Stimulated activated effector memory CD8-positive, alpha-beta T cell treated with anti-CD3 and anti-CD28 coated beads, Interleukin-12 subunit alpha, Interleukin-12 subunit beta, amount 100 ng/mL, for 72 hours (primary cell): ENCODE data around the gene PCNX3.
A peak's percentile ranks its signal among the peaks of the same experiment; 100 is the strongest.

Source experiments
- ATAC-seq: fragments of 150-1000 bp; cut with Tn5 transposase; 2 replicates; pipeline ENCODE4 v1.10.0; 2021
- DNase-seq, 2 donors: peaks; one replicate each; pipeline ENCODE4 v3.0.0; 2021 to 2022; ENCODE audit warnings: low spot score in 2 of 2
- H3K27ac Mint-ChIP-seq: one replicate; pipeline ENCODE4 v1.8.0; 2022; ENCODE audit warnings: mild to moderate bottlenecking, mixed read lengths
- H3K36me3 Mint-ChIP-seq: one replicate; pipeline ENCODE4 v1.8.0; 2022; ENCODE audit warnings: mild to moderate bottlenecking, mixed read lengths
- H3K4me1 Mint-ChIP-seq: one replicate; pipeline ENCODE4 v1.8.0; 2022; ENCODE audit warnings: mixed read lengths
- H3K4me3 Mint-ChIP-seq: one replicate; pipeline ENCODE4 v1.8.0; 2022; ENCODE audit warnings: mild to moderate bottlenecking, mixed read lengths
- H3K9me3 Mint-ChIP-seq: one replicate; pipeline ENCODE4 v1.8.0; 2022; ENCODE audit warnings: mixed read lengths

Gene PCNX3

DNA sequence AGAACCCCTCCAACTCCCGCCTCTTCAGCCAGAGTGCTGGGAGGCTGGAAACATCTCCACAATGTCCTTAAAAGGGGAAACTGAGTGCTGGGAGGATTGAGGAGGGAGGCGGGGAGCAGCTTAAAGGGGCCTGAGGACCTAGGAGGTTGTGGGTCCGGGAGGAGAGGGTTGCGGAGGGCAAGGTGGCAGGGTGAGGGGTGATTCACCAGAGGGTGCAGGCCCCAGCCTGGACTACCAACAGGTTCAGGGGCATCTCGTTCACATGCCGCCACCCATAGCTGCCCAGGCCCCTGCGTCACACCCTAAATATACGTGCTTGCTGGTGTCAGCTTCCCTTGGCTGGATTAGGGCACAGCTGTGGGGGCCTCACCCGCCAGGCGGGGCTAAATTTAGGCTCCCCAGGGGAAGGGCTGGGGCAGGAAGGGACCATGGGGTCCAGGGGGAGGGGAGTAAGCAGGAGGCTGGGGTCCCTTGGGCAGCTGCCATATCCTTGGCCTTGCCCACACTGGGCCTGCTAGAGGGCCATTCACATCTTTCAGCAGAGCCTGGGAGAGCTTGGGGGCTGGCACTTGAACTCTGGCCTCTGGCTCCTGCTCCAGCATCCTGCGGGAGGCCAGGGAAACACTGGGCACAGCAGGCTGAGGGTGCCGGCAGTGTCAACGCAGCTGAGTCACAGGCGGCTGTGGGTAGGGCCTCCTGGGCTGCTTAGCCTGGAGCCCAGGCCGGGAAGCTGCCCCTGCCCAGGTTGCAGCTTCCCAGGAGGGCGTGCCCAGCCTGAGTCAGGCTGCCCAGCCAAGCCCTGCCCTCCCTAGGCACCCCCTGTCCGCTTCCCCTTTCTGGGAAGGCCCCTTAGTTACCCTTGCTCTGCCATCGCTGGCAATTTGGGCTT lies 38.5 kb upstream of the PCNX3 start:
- Mint-ChIP-seq H3K4me3 (peak overlapping the region; percentile 96), H3K36me3 (peaks cover 94% of the 10 kb centered on the region), H3K9me3 (no peaks in the 10 kb centered on the region), H3K4me1 (peaks cover 58% of the 10 kb centered on the region), H3K27ac (peak overlapping the region; percentile 94)
- DNase-seq (no peak), ATAC-seq (peak; percentile 29)

DNA sequence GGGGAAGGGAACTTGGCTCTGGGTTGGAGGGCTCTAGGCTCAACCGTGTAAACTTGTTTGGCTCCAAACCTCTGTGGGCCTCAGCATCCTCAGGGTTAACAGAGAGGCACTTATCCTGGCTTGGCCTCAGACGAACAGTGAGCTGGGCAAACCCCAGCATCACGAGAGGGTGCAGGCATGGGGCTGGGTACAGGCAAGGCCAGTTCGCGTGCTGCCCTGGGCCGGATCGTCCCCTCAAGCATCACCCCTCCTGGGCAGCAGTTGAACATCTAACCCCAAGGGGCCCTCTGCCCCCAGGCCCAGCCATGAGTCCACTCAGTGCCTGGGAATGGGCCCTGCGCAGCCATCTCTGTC lies 37.8 kb upstream of the PCNX3 start:
- Mint-ChIP-seq H3K4me3 (peak overlapping the region; percentile 96), H3K27ac (peak overlapping the region; percentile 94)
- no peak for ATAC-seq

GRCh38 chr11:65578134-65578533 lies 37.4 kb upstream of the PCNX3 start:
- peak overlapping the region; percentile 96 for H3K4me3 Mint-ChIP-seq
- DNase-seq (no peak), ATAC-seq (no peak)
- peaks cover 64% of the 10 kb centered on the region for H3K4me1 Mint-ChIP-seq
- H3K27ac Mint-ChIP-seq: peak overlapping the region; percentile 94
- no peaks in the 10 kb centered on the region for H3K9me3 Mint-ChIP-seq
- peaks cover 98% of the 10 kb centered on the region for H3K36me3 Mint-ChIP-seq

More for the DNA sequence above, 37.8 kb upstream of the PCNX3 start:
- Mint-ChIP-seq H3K4me1 (peaks cover 61% of the 10 kb centered on the region), H3K36me3 (peaks cover 96% of the 10 kb centered on the region), H3K9me3 (no peaks in the 10 kb centered on the region)
- no peak for DNase-seq

DNA sequence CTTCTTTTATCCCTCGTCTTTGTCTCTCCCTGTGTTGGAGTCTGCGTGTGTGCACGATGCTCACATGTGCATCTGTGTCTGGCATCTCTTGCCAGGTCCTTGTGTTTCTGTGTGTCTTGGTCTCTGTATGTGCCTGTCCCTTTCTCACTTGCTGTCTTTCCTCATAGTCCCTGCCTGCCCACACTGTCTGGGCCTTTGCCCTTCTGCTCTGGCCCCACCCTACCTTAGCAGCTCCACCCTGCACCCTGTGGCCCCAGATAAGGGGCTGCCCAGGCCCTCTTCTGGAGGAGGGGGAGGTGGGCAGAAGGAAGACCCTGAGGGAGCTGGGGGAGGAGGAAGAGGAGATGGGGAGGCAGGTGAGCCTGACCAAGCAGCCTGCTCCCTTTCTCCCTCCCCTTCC lies 36.9 kb upstream of the PCNX3 start:
- Mint-ChIP-seq H3K4me3 (peak overlapping the region; percentile 96), H3K36me3 (peaks cover 98% of the 10 kb centered on the region), H3K4me1 (peaks cover 63% of the 10 kb centered on the region), H3K27ac (peak overlapping the region; percentile 94), H3K9me3 (no peaks in the 10 kb centered on the region)
- ATAC-seq (no peak), DNase-seq (no peak)

- Mint-ChIP-seq H3K4me1 (peaks cover 63% of the 10 kb centered on the region), H3K27ac (peak overlapping the region; percentile 94), H3K36me3 (peaks cover 98% of the 10 kb centered on the region), H3K4me3 (peak overlapping the region; percentile 96), H3K9me3 (no peaks in the 10 kb centered on the region)
- ATAC-seq: no peak
- DNase-seq: no peak
Measured at GRCh38 chr11:65579291-65579690, 36.3 kb upstream of the PCNX3 start.

GRCh38 chr11:65580031-65580692 lies 35.4 kb upstream of the PCNX3 start:
- ATAC-seq (no peak), DNase-seq (no peak)
- H3K4me3 Mint-ChIP-seq: peak overlapping the region; percentile 96
- peaks cover 60% of the 10 kb centered on the region for H3K4me1 Mint-ChIP-seq
- peaks cover 94% of the 10 kb centered on the region for H3K36me3 Mint-ChIP-seq
- H3K9me3 Mint-ChIP-seq: no peaks in the 10 kb centered on the region
- H3K27ac Mint-ChIP-seq: peak overlapping the region; percentile 94

DNA sequence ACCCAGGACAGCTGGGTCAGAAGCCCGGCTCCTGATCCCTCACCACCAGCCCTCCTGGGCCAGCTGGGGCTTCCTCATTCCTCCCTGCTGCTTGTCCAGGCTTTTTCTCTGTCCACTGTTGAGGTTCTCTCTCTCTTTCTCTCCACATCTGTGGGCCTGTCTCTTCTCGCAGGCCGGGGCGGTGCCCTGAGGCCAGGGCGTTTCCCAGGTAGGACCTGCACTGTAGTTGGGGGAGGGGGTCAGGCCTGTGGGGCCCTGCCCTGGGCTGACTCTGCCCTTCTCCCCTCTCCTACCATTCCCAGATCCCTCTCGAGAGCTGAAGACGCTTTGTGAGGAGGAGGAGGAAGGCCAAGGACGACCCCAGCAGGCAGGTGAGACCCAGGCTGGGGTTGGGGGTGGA lies 34.8 kb upstream of the PCNX3 start:
- ATAC-seq: no peak
- Mint-ChIP-seq H3K4me3 (no peak overlapping the region), H3K27ac (peak overlapping the region; percentile 94), H3K4me1 (peaks cover 58% of the 10 kb centered on the region), H3K36me3 (peaks cover 92% of the 10 kb centered on the region), H3K9me3 (no peaks in the 10 kb centered on the region)
- no peak for DNase-seq

DNA sequence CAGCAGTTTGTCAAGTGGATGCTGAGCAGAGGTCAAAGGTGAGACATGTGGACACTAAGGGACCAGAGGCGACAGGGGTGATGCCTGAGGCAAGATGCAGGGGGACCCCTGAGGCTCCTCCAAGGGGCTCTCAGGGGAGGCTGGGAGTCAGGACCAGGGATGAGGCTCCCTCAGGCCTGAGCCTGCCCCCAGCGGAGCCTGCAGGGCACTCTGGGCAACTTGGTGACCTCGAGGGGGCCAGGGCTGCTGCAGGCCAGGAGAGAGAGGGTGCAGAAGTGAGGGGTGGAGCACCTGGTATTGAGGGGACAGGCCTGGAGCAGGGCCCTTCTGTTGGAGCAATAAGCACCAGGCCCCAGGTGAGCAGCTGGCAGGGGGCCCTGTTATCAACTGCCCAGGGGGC lies 33.6 kb upstream of the PCNX3 start:
- Mint-ChIP-seq H3K9me3 (no peaks in the 10 kb centered on the region), H3K36me3 (peaks cover 94% of the 10 kb centered on the region), H3K27ac (peak overlapping the region; percentile 94), H3K4me3 (no peak overlapping the region), H3K4me1 (peaks cover 70% of the 10 kb centered on the region)
- DNase-seq (no peak), ATAC-seq (no peak)

DNA sequence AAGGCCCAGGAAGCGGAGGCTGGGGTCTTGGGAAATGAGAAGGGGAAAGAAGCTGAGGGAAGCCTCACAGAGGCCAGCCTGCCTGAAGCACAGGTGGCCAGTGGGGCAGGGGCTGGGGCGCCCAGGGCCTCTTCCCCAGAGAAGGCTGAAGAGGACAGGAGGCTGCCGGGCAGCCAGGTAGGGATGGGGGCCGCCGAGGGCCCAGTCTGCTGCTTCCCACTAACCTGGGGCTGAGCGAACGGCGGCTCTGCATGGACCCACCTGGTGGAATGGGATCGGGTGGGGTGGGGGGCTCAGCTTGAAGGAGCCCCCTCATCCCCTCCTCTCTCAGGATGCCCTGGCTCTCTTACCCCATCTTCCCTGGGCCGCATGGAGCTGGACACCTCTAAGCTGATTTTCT lies 32.0 kb upstream of the PCNX3 start:
- ATAC-seq (no peak), DNase-seq (no peak)

DNA sequence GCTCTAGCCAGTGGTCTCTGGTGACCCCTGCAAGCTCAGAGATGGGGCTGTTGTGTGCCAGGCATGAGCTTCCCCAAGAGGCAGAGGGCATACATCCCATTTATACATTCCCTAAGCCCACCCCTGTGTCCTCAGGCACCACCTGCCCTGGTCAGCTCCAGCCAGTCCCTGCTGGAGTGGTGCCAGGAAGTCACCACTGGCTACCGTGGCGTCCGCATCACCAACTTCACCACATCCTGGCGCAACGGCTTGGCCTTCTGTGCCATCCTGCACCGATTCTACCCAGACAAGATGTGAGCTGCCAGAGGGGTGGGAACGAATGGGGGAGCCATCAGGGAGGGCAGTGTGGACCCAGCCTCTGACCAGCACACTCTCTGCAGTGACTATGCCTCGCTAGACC lies 31.5 kb upstream of the PCNX3 start:
- peaks cover 94% of the 10 kb centered on the region for H3K36me3 Mint-ChIP-seq
- no peak for ATAC-seq
- no peak for DNase-seq
- peaks cover 78% of the 10 kb centered on the region for H3K4me1 Mint-ChIP-seq
- H3K4me3 Mint-ChIP-seq: no peak overlapping the region
- no peaks in the 10 kb centered on the region for H3K9me3 Mint-ChIP-seq
- H3K27ac Mint-ChIP-seq: peak overlapping the region; percentile 94

More for the DNA sequence above, 32.0 kb upstream of the PCNX3 start:
- Mint-ChIP-seq H3K4me1 (peaks cover 76% of the 10 kb centered on the region), H3K27ac (peak overlapping the region; percentile 94), H3K9me3 (no peaks in the 10 kb centered on the region), H3K36me3 (peaks cover 94% of the 10 kb centered on the region), H3K4me3 (no peak overlapping the region)

DNA sequence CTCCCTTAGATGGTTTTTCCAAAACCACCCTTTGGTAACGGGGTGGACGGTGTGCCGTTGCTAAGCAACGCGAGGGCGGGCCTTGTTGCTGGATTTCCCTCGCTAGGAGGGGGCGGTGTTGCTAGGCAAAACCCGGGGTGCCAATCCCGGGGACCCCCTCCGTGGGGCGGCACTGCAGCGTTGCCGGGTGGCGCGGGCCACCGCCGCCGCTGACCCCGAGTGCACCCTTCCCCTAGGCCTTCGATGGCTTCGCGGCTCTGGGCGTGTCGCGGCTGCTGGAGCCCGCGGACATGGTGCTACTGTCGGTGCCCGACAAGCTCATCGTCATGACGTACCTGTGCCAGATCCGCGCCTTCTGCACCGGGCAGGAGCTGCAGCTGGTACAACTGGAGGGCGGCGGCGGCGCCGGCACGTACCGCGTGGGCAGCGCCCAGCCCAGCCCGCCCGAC lies 30.8 kb upstream of the PCNX3 start:
- H3K4me3 Mint-ChIP-seq: no peak overlapping the region
- DNase-seq: no peak
- no peaks in the 10 kb centered on the region for H3K9me3 Mint-ChIP-seq
- H3K27ac Mint-ChIP-seq: peak overlapping the region; percentile 94
- no peak for ATAC-seq
- H3K4me1 Mint-ChIP-seq: peaks cover 83% of the 10 kb centered on the region
- H3K36me3 Mint-ChIP-seq: peaks cover 94% of the 10 kb centered on the region

DNA sequence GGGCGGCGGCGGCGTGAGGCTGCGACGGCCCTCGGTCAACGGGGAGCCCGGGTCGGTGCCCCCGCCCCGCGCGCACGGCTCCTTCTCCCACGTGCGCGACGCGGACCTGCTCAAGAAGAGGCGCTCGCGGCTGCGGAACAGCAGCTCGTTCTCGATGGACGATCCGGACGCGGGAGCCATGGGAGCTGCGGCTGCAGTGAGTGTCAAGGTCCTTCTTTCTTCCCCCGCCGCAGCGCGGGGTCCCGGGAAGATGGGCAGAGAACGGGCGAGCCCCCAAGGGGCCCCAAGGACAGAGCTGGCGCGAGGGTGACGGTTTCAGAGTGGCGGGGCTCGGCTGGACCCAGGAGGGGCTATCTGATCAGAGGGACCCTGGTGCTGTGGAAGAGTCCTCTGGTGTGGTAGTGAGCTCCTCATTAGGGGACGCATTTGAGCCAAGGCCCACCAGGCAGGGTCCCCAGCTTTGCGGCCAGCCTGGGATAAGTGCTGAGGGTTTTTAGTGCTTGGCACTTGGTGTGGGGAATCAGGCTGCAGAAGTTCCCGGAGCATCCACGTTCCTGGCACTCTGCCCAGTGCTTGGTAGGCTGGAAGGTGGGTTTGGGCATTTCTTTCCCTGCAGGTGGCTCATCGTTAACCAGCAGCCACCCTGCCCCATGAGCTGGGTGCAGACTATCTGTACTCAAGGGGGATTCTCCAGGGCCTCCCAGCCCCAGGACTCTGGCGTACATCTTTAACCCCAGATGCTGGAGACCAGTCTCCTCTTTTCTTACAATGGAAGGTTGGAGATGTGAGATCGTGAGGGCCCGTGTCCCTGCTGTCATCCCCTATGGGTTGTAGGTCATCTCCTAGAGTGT lies 30.0 kb upstream of the PCNX3 start:
- Mint-ChIP-seq H3K4me3 (peak overlapping the region; percentile 80), H3K27ac (peak overlapping the region; percentile 96), H3K4me1 (peaks cover 85% of the 10 kb centered on the region), H3K9me3 (no peaks in the 10 kb centered on the region), H3K36me3 (peaks cover 94% of the 10 kb centered on the region)
- DNase-seq (no peak), ATAC-seq (no peak)

GRCh38 chr11:65586247-65586630 lies 29.3 kb upstream of the PCNX3 start:
- ATAC-seq: no peak
- no peaks in the 10 kb centered on the region for H3K9me3 Mint-ChIP-seq
- H3K27ac Mint-ChIP-seq: peak overlapping the region; percentile 96
- DNase-seq: no peak
- peak overlapping the region; percentile 80 for H3K4me3 Mint-ChIP-seq
- H3K4me1 Mint-ChIP-seq: peaks cover 82% of the 10 kb centered on the region
- peaks cover 94% of the 10 kb centered on the region for H3K36me3 Mint-ChIP-seq

GRCh38 chr11:65586676-65587075 lies 28.9 kb upstream of the PCNX3 start:
- Mint-ChIP-seq H3K27ac (peak overlapping the region; percentile 96), H3K4me1 (peaks cover 80% of the 10 kb centered on the region), H3K36me3 (peaks cover 94% of the 10 kb centered on the region), H3K4me3 (peak overlapping the region; percentile 80), H3K9me3 (no peaks in the 10 kb centered on the region)
- DNase-seq: no peak
- ATAC-seq: no peak
